Endodermal cell (in vitro differentiated cells): ENCODE measurements around the gene HOXD4. TPM values are rescaled to one million over a fixed set of nuclear protein-coding genes. Genes with fewer than 3 reads are reported as not detected.

Experiments used
- DNase-seq: peaks from one replicate; pipeline ENCODE4 v3.0.0-alpha.2; 2017
- H3K27ac ChIP-seq: 2 replicates; pipeline ENCODE4 v1.5.1; 2013; ENCODE audit warnings: mild to moderate bottlenecking, low read depth, low read length, moderate library complexity
- H3K27me3 ChIP-seq: 2 replicates; pipeline ENCODE4 v1.6.1; 2013; ENCODE audit warnings: mild to moderate bottlenecking, low read length, moderate library complexity; ENCODE audit not compliant: insufficient read depth, control insufficient read depth, poor library complexity, severe bottlenecking
- H3K36me3 ChIP-seq: 2 replicates; pipeline ENCODE4 v1.7.0; 2013; ENCODE audit warnings: mild to moderate bottlenecking, low read length, moderate library complexity; ENCODE audit not compliant: control insufficient read depth, insufficient read depth
- H3K4me1 ChIP-seq: one replicate; pipeline ENCODE4 v1.7.0; 2013; ENCODE audit warnings: low read length; ENCODE audit not compliant: control insufficient read depth, insufficient read depth
- H3K4me3 ChIP-seq: 2 replicates; pipeline ENCODE4 v1.5.1; 2013; ENCODE audit warnings: mild to moderate bottlenecking, low read length, moderate library complexity
- H3K9ac ChIP-seq: 2 replicates; pipeline ENCODE4 v1.6.1; 2013; ENCODE audit warnings: mild to moderate bottlenecking, low read length, moderate library complexity; ENCODE audit not compliant: poor library complexity, severe bottlenecking; ENCODE audit errors: extremely low read depth
- H3K9me3 ChIP-seq: 2 replicates; pipeline ENCODE4 v1.6.1; 2013; ENCODE audit warnings: mild to moderate bottlenecking, low read length, moderate library complexity; ENCODE audit not compliant: control insufficient read depth
- H3K27ac Mint-ChIP-seq: 2 replicates; pipeline ENCODE4 v1.8.0; 2020; ENCODE audit warnings: mixed read lengths
- H3K27me3 Mint-ChIP-seq: 2 replicates; pipeline ENCODE4 v1.8.0; 2021; ENCODE audit warnings: mild to moderate bottlenecking, mixed read lengths; ENCODE audit not compliant: insufficient read depth
- H3K36me3 Mint-ChIP-seq: 2 replicates; pipeline ENCODE4 v1.8.0; 2020; ENCODE audit warnings: low read depth, mixed read lengths
- H3K4me1 Mint-ChIP-seq: 2 replicates; pipeline ENCODE4 v1.8.0; 2020; ENCODE audit warnings: mixed read lengths
- H3K4me3 Mint-ChIP-seq: 2 replicates; pipeline ENCODE4 v1.8.0; 2020; ENCODE audit warnings: mild to moderate bottlenecking, moderate library complexity, mixed read lengths
- H3K9me3 Mint-ChIP-seq: 2 replicates; pipeline ENCODE4 v1.8.0; 2020; ENCODE audit warnings: mild to moderate bottlenecking, mixed read lengths
- CTCF ChIP-seq: fragments of 200-600 bp; sonication (generic); conservative IDR thresholded peaks from 2 replicates; pipeline ENCODE4 v1.5.0; 2021; ENCODE audit warnings: antibody characterized with exemption, mild to moderate bottlenecking
- WGBS, 2 experiments: methylation state at CpG; one replicate each; pipeline versions ENCODE4 v1.1.5 to v1.1.7; 2013; ENCODE audit warnings: missing lambda C conversion rate in 2 of 2, mixed read lengths in 1 of 2; ENCODE audit not compliant: insufficient coverage in 1 of 2, insufficient read length in 1 of 2; 5-methylcytosine and 5-hydroxymethylcytosine counted together
- total RNA-seq, 2 donors: library from RNA; stranded (reverse); fragmentation: NEBNext Ultra II Directional in 1 of 2; extraction: Animal tissue kit (Norgen Biotek cat#: 25700) in 1 of 2; gene quantifications; 2 replicates in 1 of 2; 3 replicates in 1 of 2; pipeline ENCODE4 v1.2.1, GENCODE V29; 2021

Gene HOXD4
- total RNA-seq, 2 donors from 2014 or later = not detected

GRCh38 chr2:176164201-176164600 lies 12.9 kb downstream of the HOXD4 start:
- peaks cover 9% of the 10 kb centered on the region for H3K9me3 ChIP-seq
- WGBS, 2 experiments = 11 to 16% methylated on average over 13 of the region's 13 CpGs
- H3K27me3 Mint-ChIP-seq = peaks cover 99% of the 10 kb centered on the region
- H3K27ac Mint-ChIP-seq = no peak overlapping the region
- H3K9ac ChIP-seq = no peak overlapping the region
- H3K36me3 Mint-ChIP-seq = no peaks in the 10 kb centered on the region
- no peak overlapping the region for H3K4me3 ChIP-seq
- no peak overlapping the region for H3K27ac ChIP-seq
- no peaks in the 10 kb centered on the region for H3K36me3 ChIP-seq
- H3K4me1 Mint-ChIP-seq = peaks cover 15% of the 10 kb centered on the region
- peaks cover 100% of the 10 kb centered on the region for H3K27me3 ChIP-seq
- H3K9me3 Mint-ChIP-seq = no peaks in the 10 kb centered on the region
- no peak for DNase-seq
- TF ChIP-seq CTCF = no peak
- no peaks in the 10 kb centered on the region for H3K4me1 ChIP-seq
- H3K4me3 Mint-ChIP-seq = no peak overlapping the region

GRCh38 chr2:176164611-176165369 lies 13.4 kb downstream of the HOXD4 start:
- H3K4me1 Mint-ChIP-seq = peaks cover 9% of the 10 kb centered on the region
- Histone ChIP-seq H3K27ac (no peak overlapping the region), H3K9me3 (peaks cover 9% of the 10 kb centered on the region), H3K9ac (no peak overlapping the region), H3K36me3 (no peaks in the 10 kb centered on the region), H3K4me1 (no peaks in the 10 kb centered on the region), H3K27me3 (peaks cover 100% of the 10 kb centered on the region), H3K4me3 (peak overlapping the region; percentile 13)
- H3K27me3 Mint-ChIP-seq = peaks cover 99% of the 10 kb centered on the region
- H3K9me3 Mint-ChIP-seq = no peaks in the 10 kb centered on the region
- WGBS, 2 experiments = 1 to 2% methylated on average over 25 to 52 of the region's 52 CpGs
- H3K4me3 Mint-ChIP-seq = no peak overlapping the region
- H3K36me3 Mint-ChIP-seq = no peaks in the 10 kb centered on the region
- DNase-seq = peak; percentile 74
- TF ChIP-seq CTCF = no peak
- no peak overlapping the region for H3K27ac Mint-ChIP-seq

- no peak overlapping the region for H3K4me3 Mint-ChIP-seq
- H3K36me3 ChIP-seq = no peaks in the 10 kb centered on the region
- H3K36me3 Mint-ChIP-seq = no peaks in the 10 kb centered on the region
- peaks cover 99% of the 10 kb centered on the region for H3K27me3 Mint-ChIP-seq
- peaks cover 9% of the 10 kb centered on the region for H3K9me3 ChIP-seq
- peak; percentile 70 for DNase-seq
- no peaks in the 10 kb centered on the region for H3K4me1 ChIP-seq
- H3K4me1 Mint-ChIP-seq = peaks cover 5% of the 10 kb centered on the region
- 8 to 27% methylated on average over 7 to 24 of the region's 26 CpGs for WGBS, 2 experiments
- H3K9me3 Mint-ChIP-seq = no peaks in the 10 kb centered on the region
- no peak overlapping the region for H3K4me3 ChIP-seq
- H3K9ac ChIP-seq = no peak overlapping the region
- H3K27me3 ChIP-seq = peaks cover 100% of the 10 kb centered on the region
- H3K27ac Mint-ChIP-seq = no peak overlapping the region
- H3K27ac ChIP-seq = no peak overlapping the region
- no peak for TF ChIP-seq CTCF
Measured at GRCh38 chr2:176165370-176166050, 14.2 kb downstream of the HOXD4 start.
